Measurements from ENCODE around the gene RBM4. TPM values are rescaled to one million over a fixed set of nuclear protein-coding genes. Genes with fewer than 3 reads are reported as not detected.
A peak's percentile ranks its signal among the peaks of the same experiment; 100 is the strongest.

RBM4 gene
- total and polyA plus RNA-seq, 2 donors (not counting 1 experiment from before 2014, with no cell fraction given) = 105 to 161 TPM

GRCh38 chr11:66593650-66594049 lies 44.9 kb upstream of the RBM4 start:
- Histone ChIP-seq H4K20me1 (ENCODE audit: control insufficient read depth, extremely low read depth, insufficient read depth, low read length) (no peaks in the 10 kb centered on the region), H2AFZ (ENCODE audit: low read length) (peak overlapping the region; percentile 98), H3K4me2 (ENCODE audit: extremely low read depth, insufficient read depth, low read length) (peak overlapping the region; percentile 97), H3K4me3 (replicated peaks in 1 of 4; ENCODE audit: control extremely low read depth in 1 of 4, insufficient read depth in 1 of 4, low read depth in 3 of 4, low read length in 4 of 4) (peak overlapping the region; percentile 76 to 93 (median 88)), H3K36me3 (ENCODE audit: control insufficient read depth, insufficient read depth, low read length) (no peaks in the 10 kb centered on the region), H3K9ac (ENCODE audit: insufficient read depth, low read length) (peak overlapping the region; percentile 84), H3K4me1 (ENCODE audit: control insufficient read depth, extremely low read depth, insufficient read depth, low read length) (no peaks in the 10 kb centered on the region), H3K27ac (ENCODE audit: insufficient read depth, low read length) (peak overlapping the region; percentile 87), H3K27me3 (ENCODE audit: control insufficient read depth, insufficient read depth, low read length) (no peaks in the 10 kb centered on the region), H3K9me3 (ENCODE audit: control insufficient read depth, insufficient read depth, low read depth, low read length) (no peaks in the 10 kb centered on the region), H3K79me2 (ENCODE audit: control insufficient read depth, insufficient read depth, low read length) (peaks cover 6% of the 10 kb centered on the region)
- TF ChIP-seq EZH2 (IDR thresholded peaks at IDR 0.05; ENCODE audit: low read length, missing control alignments) = no peak
- TF ChIP-seq, protein P1, sequence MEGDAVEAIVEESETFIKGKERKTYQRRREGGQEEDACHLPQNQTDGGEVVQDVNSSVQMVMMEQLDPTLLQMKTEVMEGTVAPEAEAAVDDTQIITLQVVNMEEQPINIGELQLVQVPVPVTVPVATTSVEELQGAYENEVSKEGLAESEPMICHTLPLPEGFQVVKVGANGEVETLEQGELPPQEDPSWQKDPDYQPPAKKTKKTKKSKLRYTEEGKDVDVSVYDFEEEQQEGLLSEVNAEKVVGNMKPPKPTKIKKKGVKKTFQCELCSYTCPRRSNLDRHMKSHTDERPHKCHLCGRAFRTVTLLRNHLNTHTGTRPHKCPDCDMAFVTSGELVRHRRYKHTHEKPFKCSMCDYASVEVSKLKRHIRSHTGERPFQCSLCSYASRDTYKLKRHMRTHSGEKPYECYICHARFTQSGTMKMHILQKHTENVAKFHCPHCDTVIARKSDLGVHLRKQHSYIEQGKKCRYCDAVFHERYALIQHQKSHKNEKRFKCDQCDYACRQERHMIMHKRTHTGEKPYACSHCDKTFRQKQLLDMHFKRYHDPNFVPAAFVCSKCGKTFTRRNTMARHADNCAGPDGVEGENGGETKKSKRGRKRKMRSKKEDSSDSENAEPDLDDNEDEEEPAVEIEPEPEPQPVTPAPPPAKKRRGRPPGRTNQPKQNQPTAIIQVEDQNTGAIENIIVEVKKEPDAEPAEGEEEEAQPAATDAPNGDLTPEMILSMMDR (conservative IDR thresholded peaks at IDR 0.05 in 1 of 2, IDR thresholded peaks at IDR 0.05 in 1 of 2; ENCODE audit: low read depth in 1 of 2, low read length in 2 of 2) = no peak
- DNase-seq (ENCODE audit: low read depth in 2 of 2) = no peak

DNA sequence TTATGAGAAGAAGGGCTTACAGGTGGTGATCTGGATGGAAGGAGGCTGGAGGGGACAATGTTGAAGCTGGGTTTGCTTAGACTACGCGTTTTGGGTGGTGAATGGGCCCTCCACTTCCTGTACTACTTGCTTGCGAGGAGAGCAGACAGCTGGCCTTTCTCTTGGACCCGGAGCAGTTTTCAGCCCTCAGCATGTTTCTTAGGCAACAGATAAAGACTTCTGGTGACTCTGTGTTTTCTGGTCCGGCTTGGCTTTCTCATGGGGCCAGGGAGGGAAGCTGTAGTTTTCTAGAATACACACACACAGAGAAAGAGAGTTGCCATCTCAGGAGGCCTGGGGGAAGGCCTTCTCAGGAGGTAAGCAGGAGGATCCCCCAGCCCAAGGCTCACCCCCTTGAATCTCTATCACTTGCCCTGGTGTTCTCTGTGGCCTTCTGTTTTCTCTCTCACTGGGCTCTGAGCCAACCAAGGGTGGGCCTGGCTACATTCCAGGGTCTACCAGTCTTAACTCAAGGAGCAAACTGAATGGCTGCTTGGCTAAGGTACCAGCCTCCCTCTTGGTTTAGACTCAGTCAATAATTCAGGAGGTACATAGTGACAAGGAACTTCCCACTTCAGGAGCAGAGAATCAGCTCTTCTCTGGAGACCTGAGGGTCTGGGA lies 43.1 kb upstream of the RBM4 start:
- DNase-seq (ENCODE audit: low read depth in 2 of 2) = peak; percentile 57 to 87
- Histone ChIP-seq H3K79me2 (ENCODE audit: control insufficient read depth, insufficient read depth, low read length) (peaks cover 6% of the 10 kb centered on the region), H3K36me3 (ENCODE audit: control insufficient read depth, insufficient read depth, low read length) (peaks cover 5% of the 10 kb centered on the region), H3K4me2 (ENCODE audit: extremely low read depth, insufficient read depth, low read length) (no peak overlapping the region), H3K27me3 (ENCODE audit: control insufficient read depth, insufficient read depth, low read length) (no peaks in the 10 kb centered on the region), H3K27ac (ENCODE audit: insufficient read depth, low read length) (no peak overlapping the region), H3K4me3 (replicated peaks in 1 of 4; ENCODE audit: control extremely low read depth in 1 of 4, insufficient read depth in 1 of 4, low read depth in 3 of 4, low read length in 4 of 4) (peak overlapping the region in 1 of 4 experiments; percentile 34), H4K20me1 (ENCODE audit: control insufficient read depth, extremely low read depth, insufficient read depth, low read length) (no peaks in the 10 kb centered on the region), H3K9me3 (ENCODE audit: control insufficient read depth, insufficient read depth, low read depth, low read length) (no peaks in the 10 kb centered on the region), H2AFZ (ENCODE audit: low read length) (no peak overlapping the region), H3K4me1 (ENCODE audit: control insufficient read depth, extremely low read depth, insufficient read depth, low read length) (no peaks in the 10 kb centered on the region), H3K9ac (ENCODE audit: insufficient read depth, low read length) (no peak overlapping the region)
- TF ChIP-seq, protein P1 (conservative IDR thresholded peaks at IDR 0.05 in 1 of 2, IDR thresholded peaks at IDR 0.05 in 1 of 2; ENCODE audit: low read depth in 1 of 2, low read length in 2 of 2) = no peak
- TF ChIP-seq EZH2 (IDR thresholded peaks at IDR 0.05; ENCODE audit: low read length, missing control alignments) = no peak

- H3K79me2 ChIP-seq (ENCODE audit: control insufficient read depth, insufficient read depth, low read length) = no peaks in the 10 kb centered on the region
- H3K27ac ChIP-seq (ENCODE audit: insufficient read depth, low read length) = no peak overlapping the region
- TF ChIP-seq EZH2 (IDR thresholded peaks at IDR 0.05; ENCODE audit: low read length, missing control alignments) = no peak
- TF ChIP-seq, protein P1 (conservative IDR thresholded peaks at IDR 0.05 in 1 of 2, IDR thresholded peaks at IDR 0.05 in 1 of 2; ENCODE audit: low read depth in 1 of 2, low read length in 2 of 2) = no peak
Observed at GRCh38 chr11:66598993-66599392, 39.5 kb upstream of the RBM4 start.

More at GRCh38 chr11:66598993-66599392, 39.5 kb upstream of the RBM4 start:
- Histone ChIP-seq H3K9ac (ENCODE audit: insufficient read depth, low read length) (no peak overlapping the region), H3K4me3 (replicated peaks in 1 of 4; ENCODE audit: control extremely low read depth in 1 of 4, insufficient read depth in 1 of 4, low read depth in 3 of 4, low read length in 4 of 4) (no peak overlapping the region), H2AFZ (ENCODE audit: low read length) (no peak overlapping the region), H3K9me3 (ENCODE audit: control insufficient read depth, insufficient read depth, low read depth, low read length) (no peaks in the 10 kb centered on the region), H3K4me1 (ENCODE audit: control insufficient read depth, extremely low read depth, insufficient read depth, low read length) (peaks cover 6% of the 10 kb centered on the region), H3K36me3 (ENCODE audit: control insufficient read depth, insufficient read depth, low read length) (peaks cover 8% of the 10 kb centered on the region), H4K20me1 (ENCODE audit: control insufficient read depth, extremely low read depth, insufficient read depth, low read length) (no peaks in the 10 kb centered on the region), H3K27me3 (ENCODE audit: control insufficient read depth, insufficient read depth, low read length) (no peaks in the 10 kb centered on the region), H3K4me2 (ENCODE audit: extremely low read depth, insufficient read depth, low read length) (no peak overlapping the region)
- DNase-seq (ENCODE audit: low read depth in 2 of 2) = no peak
